HCT116 (cell line): ENCODE data around the gene ANO6. TPM values are rescaled to one million over a fixed set of nuclear protein-coding genes. Genes with fewer than 3 reads are reported as not detected.

Experiments
- ATAC-seq: fragments of 200-7000 bp; cut with Tn5 transposase; 2 replicates; pipeline ENCODE4 v1.9.1; 2020; ENCODE audit warnings: mild to moderate bottlenecking, moderate library complexity
- BruUV-seq: library from RNA; stranded (reverse); fragments of 400-500 nt; replicated peaks from 2 replicates; lab custom pipeline; 2021; lab: Mats Ljungman, UMichigan
- CTCF ChIA-PET: fragments of 300-600 bp; sonication (Branson Sonifier 250); formaldehyde crosslinking; loops from one replicate; lab custom pipeline; 2021; ENCODE audit warnings: antibody characterized with exemption; lab: Charles Lee
- POLR2A ChIA-PET: fragments of 300-600, 350-600 bp; sonication (Branson Sonifier 250); formaldehyde crosslinking; loops from one replicate; lab custom pipeline; 2021; ENCODE audit warnings: antibody characterized with exemption; lab: Charles Lee
- RAD21 ChIA-PET, 2 experiments: fragments of 300-600 bp; sonication (Branson Sonifier 250); formaldehyde crosslinking; loops; one replicate each; lab custom pipeline; 2023; ENCODE audit warnings: low total read pairs in 2 of 2; ENCODE audit not compliant: uncharacterized antibody in 2 of 2, unreplicated experiment in 2 of 2, low non-redundant PET in 1 of 2; lab: Charles Lee
- DNase-seq: peaks from one replicate; pipeline ENCODE4 v3.0.0-alpha.2; 2010; ENCODE audit warnings: low read depth, low spot score
- H2AFZ ChIP-seq: fragments of 200-600 bp; shearing (Covaris generic), sonication (generic); 2 replicates; pipeline ENCODE4 v1.6.1; 2017; ENCODE audit warnings: low read depth, mixed run types, mixed read lengths, antibody characterized with exemption, low read length; ENCODE audit not compliant: poor library complexity, severe bottlenecking
- H3K27ac ChIP-seq: 2 replicates; pipeline ENCODE4 v1.5.1; 2012; ENCODE audit warnings: low read depth, low read length
- H3K27me3 ChIP-seq: fragments of 200-600 bp; sonication (generic); 2 replicates; pipeline ENCODE4 v1.6.1; 2016; ENCODE audit warnings: mixed run types, low read length, mixed read lengths; ENCODE audit not compliant: insufficient read depth
- H3K36me3 ChIP-seq, 2 experiments: fragments of 200-500 bp in 1 of 2; fragments of 200-600 bp in 1 of 2; sonication (Bioruptor generic) in 1 of 2; sonication (generic) in 1 of 2; 2 replicates each; pipeline versions ENCODE4 v1.5.1 to v1.6.1; 2014 to 2016; ENCODE audit warnings: low read length in 2 of 2, inconsistent platforms in 1 of 2, mixed read lengths in 1 of 2, mixed run types in 1 of 2; ENCODE audit not compliant: insufficient read depth in 2 of 2, control insufficient read depth in 1 of 2
- H3K4me1 ChIP-seq, 2 experiments: fragments of 200-600 bp in 1 of 2; sonication (generic) in 1 of 2; 2 replicates each; pipeline versions ENCODE4 v1.5.1 to v1.6.1; 2012 to 2017; ENCODE audit warnings: low read length in 2 of 2, inconsistent platforms in 1 of 2, mild to moderate bottlenecking in 1 of 2, mixed read lengths in 1 of 2, mixed run types in 1 of 2, moderate library complexity in 1 of 2; ENCODE audit not compliant: insufficient read depth in 2 of 2, control insufficient read depth in 1 of 2
- H3K4me2 ChIP-seq: fragments of 200-600 bp; sonication (generic); 2 replicates; pipeline ENCODE4 v1.6.1; 2017; ENCODE audit warnings: mixed run types, low read length, mixed read lengths
- H3K4me3 ChIP-seq, 2 experiments: fragments of 200-600 bp in 1 of 2; sonication (generic) in 1 of 2; replicated peaks in 1 of 2; 2 replicates each; pipeline ENCODE4 v1.5.1; 2011 to 2016; ENCODE audit warnings: low read length in 2 of 2, control low read depth in 1 of 2, low read depth in 1 of 2, mild to moderate bottlenecking in 1 of 2, mixed read lengths in 1 of 2, mixed run types in 1 of 2
- H3K79me2 ChIP-seq: fragments of 200-600 bp; sonication (generic); 2 replicates; pipeline ENCODE4 v1.6.1; 2017; ENCODE audit warnings: mild to moderate bottlenecking, mixed run types, low read length, moderate library complexity, mixed read lengths; ENCODE audit not compliant: insufficient read depth
- H3K9ac ChIP-seq: fragments of 200-600 bp; sonication (generic); 2 replicates; pipeline ENCODE4 v1.6.1; 2016; ENCODE audit warnings: low read length, mixed read lengths
- H3K9me2 ChIP-seq: fragments of 200-600 bp; sonication (generic), shearing (Covaris generic); 2 replicates; pipeline ENCODE4 v1.6.1; 2017; ENCODE audit warnings: mixed run types, mild to moderate bottlenecking, moderate library complexity; ENCODE audit not compliant: insufficient read depth
- H3K9me3 ChIP-seq, 2 experiments: fragments of 200-500 bp in 1 of 2; fragments of 200-600 bp in 1 of 2; sonication (Bioruptor generic) in 1 of 2; sonication (generic) in 1 of 2; 2 replicates each; pipeline ENCODE4 v1.6.1; 2014 to 2017; ENCODE audit warnings: low read length in 2 of 2, mixed read lengths in 2 of 2, inconsistent platforms in 1 of 2, low read depth in 1 of 2, mild to moderate bottlenecking in 1 of 2, mixed run types in 1 of 2, moderate library complexity in 1 of 2; ENCODE audit not compliant: control insufficient read depth in 1 of 2, insufficient read depth in 1 of 2
- H4K20me1 ChIP-seq: fragments of 200-600 bp; sonication (generic), shearing (Covaris generic); 2 replicates; pipeline ENCODE4 v1.6.1; 2017; ENCODE audit warnings: mixed run types, mild to moderate bottlenecking, moderate library complexity; ENCODE audit not compliant: insufficient read depth
- CBX3 ChIP-seq: IDR thresholded peaks from 2 replicates; pipeline ENCODE4 v1.6.1; 2012; ENCODE audit warnings: low read depth
- CEBPB ChIP-seq: IDR thresholded peaks from 2 replicates; pipeline ENCODE4 v1.6.1; 2012; ENCODE audit warnings: low read depth
- EGR1 ChIP-seq: IDR thresholded peaks from 2 replicates; pipeline ENCODE4 v1.6.1; 2012; ENCODE audit warnings: low read depth
- ELF1 ChIP-seq: IDR thresholded peaks from 2 replicates; pipeline ENCODE4 v1.6.1; 2012; ENCODE audit warnings: low read depth, borderline replicate concordance
- EZH2 ChIP-seq: fragments of 200-600 bp; sonication (generic); IDR thresholded peaks from 2 replicates; pipeline ENCODE4 v1.6.1; 2017; ENCODE audit warnings: antibody characterized with exemption, mixed run types
- EZH2phosphoT487 ChIP-seq: fragments of 200-600 bp; IDR thresholded peaks from 2 replicates; pipeline ENCODE4 v1.6.1; 2018; ENCODE audit warnings: antibody characterized with exemption, borderline replicate concordance
- FOSL1 ChIP-seq: IDR thresholded peaks from 2 replicates; pipeline ENCODE4 v1.6.1; 2012; ENCODE audit warnings: low read depth
- MAX ChIP-seq: IDR thresholded peaks from 2 replicates; pipeline ENCODE4 v1.6.1; 2012
- RAD21 ChIP-seq: IDR thresholded peaks from 2 replicates; pipeline ENCODE4 v1.6.1; 2012; ENCODE audit warnings: low read depth, mild to moderate bottlenecking
- REST ChIP-seq: IDR thresholded peaks from 2 replicates; pipeline ENCODE4 v1.6.1; 2012; ENCODE audit warnings: low read depth
- SIN3A ChIP-seq: IDR thresholded peaks from 2 replicates; pipeline ENCODE4 v1.6.1; 2012; ENCODE audit warnings: low read depth
- SP1 ChIP-seq: IDR thresholded peaks from 2 replicates; pipeline ENCODE4 v1.6.1; 2012; ENCODE audit warnings: low read depth
- SRF ChIP-seq: IDR thresholded peaks from 2 replicates; pipeline ENCODE4 v1.6.1; 2012; ENCODE audit warnings: low read depth
- TCF7L2 ChIP-seq: IDR thresholded peaks from 2 replicates; pipeline ENCODE4 v1.7.0; 2011; ENCODE audit warnings: borderline replicate concordance, inconsistent platforms; ENCODE audit not compliant: insufficient read depth, insufficient read length; ENCODE audit errors: extremely low read depth
- YY1 ChIP-seq: IDR thresholded peaks from 2 replicates; pipeline ENCODE4 v1.6.1; 2011; ENCODE audit warnings: low read length, low read depth, moderate library complexity, mild to moderate bottlenecking; ENCODE audit not compliant: insufficient replicate concordance; ENCODE audit errors: extremely low read depth
- ZFX ChIP-seq: fragments of 450-650 bp; IDR thresholded peaks from 2 replicates; pipeline ENCODE4 v1.6.1; 2017
- ZNF274 ChIP-seq: fragments of 200-500 bp; sonication (Bioruptor generic); IDR thresholded peaks from 2 replicates; pipeline ENCODE4 v1.6.1; 2014; ENCODE audit warnings: mild to moderate bottlenecking, low read depth, low read length, inconsistent platforms
- intact Hi-C: fragments of 100-400 bp; cut with micrococcal nuclease; formaldehyde crosslinking; loops from 2 replicates; pipeline ENCODE4 v1.10.0; 2022
- total RNA-seq: library from RNA; stranded (reverse); gene quantifications from one replicate; pipeline ENCODE4 v1.2.1, GENCODE V29; 2021; ENCODE audit not compliant: unreplicated experiment
- TF ChIP-seq, protein P1 (sequence below): IDR thresholded peaks from 2 replicates; pipeline ENCODE4 v1.6.1; 2012
- TF ChIP-seq, protein P2 (sequence below): IDR thresholded peaks from 2 replicates; pipeline ENCODE4 v1.6.1; 2011; ENCODE audit warnings: mild to moderate bottlenecking, low read length, moderate library complexity; ENCODE audit not compliant: insufficient replicate concordance; ENCODE audit errors: extremely low read depth

The ANO6 gene
- total RNA-seq, 1 experiment from 2014 or later, result 36.7 TPM

GRCh38 chr12:45189766-45190403 lies 26.0 kb upstream of the ANO6 start:
- no peak overlapping the region for H3K9ac ChIP-seq
- RAD21 ChIA-PET, result no interaction called here
- no peak for TF ChIP-seq YY1
- TF ChIP-seq RAD21, result no peak
- TF ChIP-seq SP1, result no peak
- TF ChIP-seq, protein P1, sequence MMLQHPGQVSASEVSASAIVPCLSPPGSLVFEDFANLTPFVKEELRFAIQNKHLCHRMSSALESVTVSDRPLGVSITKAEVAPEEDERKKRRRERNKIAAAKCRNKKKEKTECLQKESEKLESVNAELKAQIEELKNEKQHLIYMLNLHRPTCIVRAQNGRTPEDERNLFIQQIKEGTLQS, result no peak
- TF ChIP-seq ZNF274, result no peak
- no peak for TF ChIP-seq ELF1
- no peak for TF ChIP-seq ZFX
- TF ChIP-seq REST, result no peak
- TF ChIP-seq CEBPB, result no peak
- TF ChIP-seq SIN3A, result no peak
- no peak for TF ChIP-seq EGR1
- TF ChIP-seq EZH2, result no peak
- TF ChIP-seq EZH2phosphoT487, result no peak
- TF ChIP-seq FOSL1, result no peak
- TF ChIP-seq MAX, result no peak
- TF ChIP-seq CBX3, result no peak
- TF ChIP-seq SRF, result no peak
- TF ChIP-seq TCF7L2, result no peak
- TF ChIP-seq, protein P2, sequence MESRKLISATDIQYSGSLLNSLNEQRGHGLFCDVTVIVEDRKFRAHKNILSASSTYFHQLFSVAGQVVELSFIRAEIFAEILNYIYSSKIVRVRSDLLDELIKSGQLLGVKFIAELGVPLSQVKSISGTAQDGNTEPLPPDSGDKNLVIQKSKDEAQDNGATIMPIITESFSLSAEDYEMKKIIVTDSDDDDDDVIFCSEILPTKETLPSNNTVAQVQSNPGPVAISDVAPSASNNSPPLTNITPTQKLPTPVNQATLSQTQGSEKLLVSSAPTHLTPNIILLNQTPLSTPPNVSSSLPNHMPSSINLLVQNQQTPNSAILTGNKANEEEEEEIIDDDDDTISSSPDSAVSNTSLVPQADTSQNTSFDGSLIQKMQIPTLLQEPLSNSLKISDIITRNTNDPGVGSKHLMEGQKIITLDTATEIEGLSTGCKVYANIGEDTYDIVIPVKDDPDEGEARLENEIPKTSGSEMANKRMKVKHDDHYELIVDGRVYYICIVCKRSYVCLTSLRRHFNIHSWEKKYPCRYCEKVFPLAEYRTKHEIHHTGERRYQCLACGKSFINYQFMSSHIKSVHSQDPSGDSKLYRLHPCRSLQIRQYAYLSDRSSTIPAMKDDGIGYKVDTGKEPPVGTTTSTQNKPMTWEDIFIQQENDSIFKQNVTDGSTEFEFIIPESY, result no peak
- TF ChIP-seq, all 23 proteins: peak for 0
- H4K20me1 ChIP-seq, result no peaks in the 10 kb centered on the region
- intact Hi-C loops, result no loop called here
- H3K4me3 ChIP-seq, result no peak overlapping the region
- H3K9me2 ChIP-seq, result no peaks in the 10 kb centered on the region
- H3K4me1 ChIP-seq, result peaks cover 26 to 28% of the 10 kb centered on the region in 2 experiments
- ChIA-PET CTCF (interaction anchor here (1.6 kb wide), 1 partner anchor 199 kb away, joined by 3 read pairs; no protein-coding TSS in a partner anchor), POLR2A (no interaction called here)
- no TSS peak for BruUV-seq
- no peak overlapping the region for H3K27ac ChIP-seq
- H2AFZ ChIP-seq, result no peak overlapping the region
- no peaks in the 10 kb centered on the region for H3K27me3 ChIP-seq
- no peaks in the 10 kb centered on the region for H3K9me3 ChIP-seq
- H3K36me3 ChIP-seq, result no peaks in the 10 kb centered on the region
- no peak for ATAC-seq
- no peak overlapping the region for H3K4me2 ChIP-seq
- DNase-seq, result no peak
- no peaks in the 10 kb centered on the region for H3K79me2 ChIP-seq
